ENCODE measurements around the gene CYP11A1. TPM values are rescaled to one million over a fixed set of nuclear protein-coding genes. Genes with fewer than 3 reads are reported as not detected.
A peak's percentile ranks its signal among the peaks of the same experiment; 100 is the strongest.
"Not testable (repeated sequence)": the region's sequence is repeated elsewhere in the genome, so short reads cannot be mapped to it uniquely, and the experiment has no call there.

Gene CYP11A1
- total RNA-seq, 1 experiment from 2014 or later = 0.87 TPM

GRCh38 chr15:74376226-74376625, 8.8 kb upstream of the CYP11A1 start:
- no peak for DNase-seq (ENCODE audit: low read depth)

- peak; percentile 75 for DNase-seq (ENCODE audit: low read depth)
Observed at GRCh38 chr15:74375303-74375693, 7.9 kb upstream of the CYP11A1 start.

- no peak for DNase-seq (ENCODE audit: low read depth)
Observed at GRCh38 chr15:74374648-74375302, 7.3 kb upstream of the CYP11A1 start.

- peak; percentile 81 for DNase-seq (ENCODE audit: low read depth)
Observed at GRCh38 chr15:74373731-74374647, 6.5 kb upstream of the CYP11A1 start.

GRCh38 chr15:74373056-74373650, 5.7 kb upstream of the CYP11A1 start:
- no peak for DNase-seq (ENCODE audit: low read depth)

GRCh38 chr15:74370471-74370870, 3.0 kb upstream of the CYP11A1 start:
- DNase-seq (ENCODE audit: low read depth) = no peak

- DNase-seq (ENCODE audit: low read depth) = no peak
Observed at GRCh38 chr15:74369756-74370155, 2.3 kb upstream of the CYP11A1 start.

- no peak for DNase-seq (ENCODE audit: low read depth)
Observed at GRCh38 chr15:74369084-74369745, 1.8 kb upstream of the CYP11A1 start.

GRCh38 chr15:74368121-74368520, 675 bp upstream of the CYP11A1 start:
- no peak for DNase-seq (ENCODE audit: low read depth)

- DNase-seq (ENCODE audit: low read depth) = no peak
Observed at GRCh38 chr15:74365598-74366445, 1.6 kb downstream of the CYP11A1 start.

GRCh38 chr15:74364936-74365597, 2.4 kb downstream of the CYP11A1 start:
- no peak for DNase-seq (ENCODE audit: low read depth)

GRCh38 chr15:74362482-74362881, 5.0 kb downstream of the CYP11A1 start:
- no peak for DNase-seq (ENCODE audit: low read depth)

- not testable (repeated sequence) for DNase-seq (ENCODE audit: low read depth)
Observed at GRCh38 chr15:74360855-74361254, 6.6 kb downstream of the CYP11A1 start.

- DNase-seq (ENCODE audit: low read depth) = not testable (repeated sequence)
Observed at GRCh38 chr15:74359376-74359775, 8.1 kb downstream of the CYP11A1 start.

- not testable (repeated sequence) for DNase-seq (ENCODE audit: low read depth)
Observed at GRCh38 chr15:74357514-74357913, 9.9 kb downstream of the CYP11A1 start.

GRCh38 chr15:74356050-74356449, 11.4 kb downstream of the CYP11A1 start:
- not testable (repeated sequence) for DNase-seq (ENCODE audit: low read depth)

GRCh38 chr15:74353992-74354391, 13.5 kb downstream of the CYP11A1 start:
- not testable (repeated sequence) for DNase-seq (ENCODE audit: low read depth)

GRCh38 chr15:74352393-74352910, 15.0 kb downstream of the CYP11A1 start:
- DNase-seq (ENCODE audit: low read depth) = no peak

GRCh38 chr15:74351670-74352069, 15.8 kb downstream of the CYP11A1 start:
- no peak for DNase-seq (ENCODE audit: low read depth)

Data from HT1080 (cell line).